ENCODE results near the gene GNPTG.

DNA sequence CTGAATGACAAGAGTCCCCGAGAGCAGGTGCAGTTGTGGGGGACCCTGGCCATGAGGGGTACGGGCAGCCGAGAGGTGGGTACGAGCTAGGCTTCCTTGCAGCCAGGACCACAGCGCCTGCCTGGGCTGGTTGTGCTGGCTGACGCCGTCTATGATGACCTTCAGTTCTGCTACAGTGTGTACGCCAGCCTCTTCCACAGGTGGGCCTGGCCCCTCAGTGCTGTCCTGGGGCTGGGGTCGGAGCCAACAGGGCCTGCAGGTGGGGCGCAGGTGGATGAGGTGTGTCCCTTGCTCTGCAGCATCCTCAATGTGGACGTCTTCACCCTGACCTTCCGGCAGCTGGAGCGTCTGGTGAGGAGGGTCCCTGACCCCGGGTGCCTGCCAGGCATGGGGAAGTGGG lies 7.2 kb upstream of the GNPTG start:
- TF ChIP-seq, protein P1, sequence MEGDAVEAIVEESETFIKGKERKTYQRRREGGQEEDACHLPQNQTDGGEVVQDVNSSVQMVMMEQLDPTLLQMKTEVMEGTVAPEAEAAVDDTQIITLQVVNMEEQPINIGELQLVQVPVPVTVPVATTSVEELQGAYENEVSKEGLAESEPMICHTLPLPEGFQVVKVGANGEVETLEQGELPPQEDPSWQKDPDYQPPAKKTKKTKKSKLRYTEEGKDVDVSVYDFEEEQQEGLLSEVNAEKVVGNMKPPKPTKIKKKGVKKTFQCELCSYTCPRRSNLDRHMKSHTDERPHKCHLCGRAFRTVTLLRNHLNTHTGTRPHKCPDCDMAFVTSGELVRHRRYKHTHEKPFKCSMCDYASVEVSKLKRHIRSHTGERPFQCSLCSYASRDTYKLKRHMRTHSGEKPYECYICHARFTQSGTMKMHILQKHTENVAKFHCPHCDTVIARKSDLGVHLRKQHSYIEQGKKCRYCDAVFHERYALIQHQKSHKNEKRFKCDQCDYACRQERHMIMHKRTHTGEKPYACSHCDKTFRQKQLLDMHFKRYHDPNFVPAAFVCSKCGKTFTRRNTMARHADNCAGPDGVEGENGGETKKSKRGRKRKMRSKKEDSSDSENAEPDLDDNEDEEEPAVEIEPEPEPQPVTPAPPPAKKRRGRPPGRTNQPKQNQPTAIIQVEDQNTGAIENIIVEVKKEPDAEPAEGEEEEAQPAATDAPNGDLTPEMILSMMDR (IDR thresholded peaks at IDR 0.05; ENCODE audit: low read depth, low read length) = no peak
- TF ChIP-seq POLR2A (IDR thresholded peaks at IDR 0.05; ENCODE audit: extremely low read depth, insufficient read length) = no peak
- TF ChIP-seq, protein P2, sequence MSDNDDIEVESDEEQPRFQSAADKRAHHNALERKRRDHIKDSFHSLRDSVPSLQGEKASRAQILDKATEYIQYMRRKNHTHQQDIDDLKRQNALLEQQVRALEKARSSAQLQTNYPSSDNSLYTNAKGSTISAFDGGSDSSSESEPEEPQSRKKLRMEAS (IDR thresholded peaks at IDR 0.05; ENCODE audit: low read depth, low read length) = no peak
